Neural cell (in vitro differentiated cells): ENCODE results near the gene SEPTIN5. TPM values are rescaled to one million over a fixed set of nuclear protein-coding genes. Genes with fewer than 3 reads are reported as not detected.

Experiments used
- H2AFZ ChIP-seq: fragments of 200-600, 300-800 bp; sonication (generic), shearing (Covaris generic); 2 replicates; pipeline ENCODE4 v1.6.0; 2014; ENCODE audit warnings: low read depth, mild to moderate bottlenecking, antibody characterized with exemption, low read length, moderate library complexity
- H3F3A ChIP-seq: fragments of 200-600 bp; shearing (Covaris generic); 2 replicates; pipeline ENCODE4 v1.6.1; 2016; ENCODE audit warnings: mild to moderate bottlenecking, moderate library complexity, mixed read lengths, antibody characterized with exemption, low read length; ENCODE audit not compliant: insufficient read depth, poor library complexity, severe bottlenecking
- H3K27ac ChIP-seq: fragments of 200-600, 300-800 bp; sonication (generic), shearing (Covaris generic); 2 replicates; pipeline ENCODE4 v1.5.1; 2014; ENCODE audit warnings: mild to moderate bottlenecking, low read length, moderate library complexity
- H3K27me3 ChIP-seq: fragments of 300-800, 200-600 bp; sonication (generic), shearing (Covaris generic); 2 replicates; pipeline ENCODE4 v1.6.0; 2014; ENCODE audit warnings: mild to moderate bottlenecking, low read depth, low read length, moderate library complexity; ENCODE audit not compliant: insufficient read depth
- H3K36me3 ChIP-seq: fragments of 300-800, 200-600 bp; sonication (generic), shearing (Covaris generic); 2 replicates; pipeline ENCODE4 v1.5.1; 2014; ENCODE audit warnings: mild to moderate bottlenecking, antibody characterized with exemption, low read length, moderate library complexity; ENCODE audit not compliant: insufficient read depth
- H3K4me2 ChIP-seq: fragments of 300-800, 200-600 bp; sonication (generic), shearing (Covaris generic); 2 replicates; pipeline ENCODE4 v1.6.0; 2014; ENCODE audit warnings: mild to moderate bottlenecking, low read length
- H3K4me3 ChIP-seq: fragments of 300-800, 200-600 bp; sonication (generic), shearing (Covaris generic); 2 replicates; pipeline ENCODE4 v1.5.1; 2014; ENCODE audit warnings: mild to moderate bottlenecking, low read length, moderate library complexity
- H3K79me2 ChIP-seq: fragments of 200-600 bp; shearing (Covaris generic); replicated peaks from 2 replicates; pipeline ENCODE4 v1.6.0; 2014; ENCODE audit warnings: mild to moderate bottlenecking, low read length, moderate library complexity; ENCODE audit not compliant: insufficient read depth
- H3K9ac ChIP-seq: fragments of 300-800, 200-600 bp; sonication (generic), shearing (Covaris generic); 2 replicates; pipeline ENCODE4 v1.6.1; 2016; ENCODE audit warnings: mild to moderate bottlenecking, low read length, mixed read lengths
- H3K9me2 ChIP-seq: fragments of 200-600 bp; shearing (Covaris generic); 2 replicates; pipeline ENCODE4 v1.6.1; 2016; ENCODE audit warnings: mild to moderate bottlenecking, low read length, mixed read lengths; ENCODE audit not compliant: insufficient read depth
- H3K9me3 ChIP-seq: fragments of 200-600, 300-800 bp; sonication (generic), shearing (Covaris generic); 2 replicates; pipeline ENCODE4 v1.6.1; 2016; ENCODE audit warnings: mild to moderate bottlenecking, mixed run types, low read length, moderate library complexity, mixed read lengths
- H4K20me1 ChIP-seq: fragments of 200-600 bp; shearing (Covaris generic); 2 replicates; pipeline ENCODE4 v1.6.1; 2016; ENCODE audit warnings: mild to moderate bottlenecking, mixed run types; ENCODE audit not compliant: insufficient read depth
- EP300 ChIP-seq: fragments of 450-650 bp; conservative IDR thresholded peaks from 2 replicates; pipeline ENCODE4 v1.6.1; 2014; ENCODE audit warnings: antibody characterized with exemption, mild to moderate bottlenecking, moderate library complexity; ENCODE audit not compliant: poor library complexity, severe bottlenecking
- EZH2 ChIP-seq: fragments of 200-600, 300-800 bp; shearing (Covaris generic), sonication (generic); IDR thresholded peaks from 2 replicates; pipeline ENCODE4 v1.6.1; 2014; ENCODE audit warnings: antibody characterized with exemption, low read length, borderline replicate concordance, mild to moderate bottlenecking; ENCODE audit not compliant: insufficient read depth, poor library complexity, severe bottlenecking
- MXI1 ChIP-seq: fragments of 450-650 bp; conservative IDR thresholded peaks from 2 replicates; pipeline ENCODE4 v1.6.1; 2014; ENCODE audit warnings: antibody characterized with exemption, mild to moderate bottlenecking; ENCODE audit not compliant: poor library complexity, severe bottlenecking
- POLR2AphosphoS5 ChIP-seq: IDR thresholded peaks from 2 replicates; pipeline ENCODE4 v1.6.1; 2012
- RAD21 ChIP-seq: fragments of 450-650 bp; conservative IDR thresholded peaks from 2 replicates; pipeline ENCODE4 v1.6.1; 2014; ENCODE audit warnings: antibody characterized with exemption, mild to moderate bottlenecking, moderate library complexity
- REST ChIP-seq: IDR thresholded peaks from 2 replicates; pipeline ENCODE4 v1.6.1; 2012; ENCODE audit warnings: borderline replicate concordance
- SMC3 ChIP-seq: fragments of 450-650 bp; conservative IDR thresholded peaks from 2 replicates; pipeline ENCODE4 v1.6.1; 2014; ENCODE audit warnings: antibody characterized with exemption, mild to moderate bottlenecking, moderate library complexity; ENCODE audit not compliant: poor library complexity
- TAF1 ChIP-seq: IDR thresholded peaks from 2 replicates; pipeline ENCODE4 v1.6.1; 2012; ENCODE audit warnings: low read depth
- polyA plus RNA-seq: library from polyadenylated mRNA; depleted of rRNA; stranded (reverse); fragments of >200 nt; gene quantifications from 2 replicates; pipeline ENCODE4 v1.2.3, GENCODE V29; 2014

The SEPTIN5 gene
- polyA plus RNA-seq, 1 donor from 2014 or later: 166 TPM

GRCh38 chr22:19745155-19746101, 31.1 kb downstream of the SEPTIN5 start:
- no peaks in the 10 kb centered on the region for H4K20me1 ChIP-seq
- no peak overlapping the region for H3K9ac ChIP-seq
- H3K27me3 ChIP-seq: no peaks in the 10 kb centered on the region
- H2AFZ ChIP-seq: no peak overlapping the region
- TF ChIP-seq SMC3: no peak
- no peaks in the 10 kb centered on the region for H3F3A ChIP-seq
- no peaks in the 10 kb centered on the region for H3K36me3 ChIP-seq
- H3K4me3 ChIP-seq: no peak overlapping the region
- H3K9me2 ChIP-seq: no peaks in the 10 kb centered on the region
- no peaks in the 10 kb centered on the region for H3K9me3 ChIP-seq
- H3K27ac ChIP-seq: no peak overlapping the region
- no peaks in the 10 kb centered on the region for H3K79me2 ChIP-seq
- no peak overlapping the region for H3K4me2 ChIP-seq

- Histone ChIP-seq H2AFZ (no peak overlapping the region), H3K36me3 (no peaks in the 10 kb centered on the region), H4K20me1 (no peaks in the 10 kb centered on the region), H3F3A (no peaks in the 10 kb centered on the region), H3K9ac (no peak overlapping the region), H3K27ac (no peak overlapping the region), H3K27me3 (peaks cover 2% of the 10 kb centered on the region), H3K4me2 (no peak overlapping the region), H3K9me2 (no peaks in the 10 kb centered on the region), H3K9me3 (no peaks in the 10 kb centered on the region), H3K4me3 (no peak overlapping the region), H3K79me2 (no peaks in the 10 kb centered on the region)
- TF ChIP-seq REST: no peak
- TF ChIP-seq EP300: no peak
- TF ChIP-seq MXI1: no peak
- TF ChIP-seq TAF1: no peak
- TF ChIP-seq EZH2: no peak
- TF ChIP-seq SMC3: no peak
- TF ChIP-seq POLR2AphosphoS5: no peak
- no peak for TF ChIP-seq RAD21
Observed at GRCh38 chr22:19746726-19747125, 32.4 kb downstream of the SEPTIN5 start.

- Histone ChIP-seq H3K79me2 (no peaks in the 10 kb centered on the region), H3K9ac (no peak overlapping the region), H3K27ac (no peak overlapping the region), H3K4me3 (no peak overlapping the region), H3K9me3 (no peaks in the 10 kb centered on the region), H3K27me3 (peaks cover 10% of the 10 kb centered on the region), H3K9me2 (no peaks in the 10 kb centered on the region), H3F3A (no peaks in the 10 kb centered on the region), H3K4me2 (no peak overlapping the region), H4K20me1 (no peaks in the 10 kb centered on the region), H3K36me3 (no peaks in the 10 kb centered on the region), H2AFZ (no peak overlapping the region)
- TF ChIP-seq EZH2 (no peak), SMC3 (no peak), REST (no peak), TAF1 (no peak)
Observed at GRCh38 chr22:19747551-19747950, 33.2 kb downstream of the SEPTIN5 start.
